C4-2B (cell line): ENCODE data around the gene PRKAR2B.

Source experiments
- ZFX ChIP-seq: fragments of 450-650 bp; IDR thresholded peaks from 2 replicates; pipeline ENCODE4 v1.6.1; 2017
- TF ChIP-seq, protein P1 (sequence below): fragments of 450-650 bp; conservative IDR thresholded peaks from 2 replicates; pipeline ENCODE4 v1.5.1; 2017; ENCODE audit warnings: mild to moderate bottlenecking

DNA sequence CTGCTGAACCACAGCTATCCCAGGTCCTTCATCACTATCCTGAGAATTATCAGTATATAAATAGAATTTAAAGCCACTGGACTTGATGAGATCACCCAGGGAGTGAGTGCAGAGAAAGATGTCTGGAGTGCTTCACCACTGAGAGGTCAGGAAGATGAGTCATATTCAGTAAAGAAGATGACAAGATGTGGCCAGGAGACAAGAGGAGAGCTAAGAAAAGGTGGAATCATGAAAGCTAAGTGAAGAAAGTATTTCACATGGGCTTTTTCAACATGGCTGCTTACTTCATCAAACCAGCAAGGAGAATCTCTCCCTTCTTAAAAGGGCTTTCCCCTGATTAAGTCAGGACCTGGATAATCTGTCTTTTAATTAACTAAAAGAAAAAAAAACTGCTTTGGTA is 9.1 kb upstream of the PRKAR2B start:
- TF ChIP-seq, protein P1, sequence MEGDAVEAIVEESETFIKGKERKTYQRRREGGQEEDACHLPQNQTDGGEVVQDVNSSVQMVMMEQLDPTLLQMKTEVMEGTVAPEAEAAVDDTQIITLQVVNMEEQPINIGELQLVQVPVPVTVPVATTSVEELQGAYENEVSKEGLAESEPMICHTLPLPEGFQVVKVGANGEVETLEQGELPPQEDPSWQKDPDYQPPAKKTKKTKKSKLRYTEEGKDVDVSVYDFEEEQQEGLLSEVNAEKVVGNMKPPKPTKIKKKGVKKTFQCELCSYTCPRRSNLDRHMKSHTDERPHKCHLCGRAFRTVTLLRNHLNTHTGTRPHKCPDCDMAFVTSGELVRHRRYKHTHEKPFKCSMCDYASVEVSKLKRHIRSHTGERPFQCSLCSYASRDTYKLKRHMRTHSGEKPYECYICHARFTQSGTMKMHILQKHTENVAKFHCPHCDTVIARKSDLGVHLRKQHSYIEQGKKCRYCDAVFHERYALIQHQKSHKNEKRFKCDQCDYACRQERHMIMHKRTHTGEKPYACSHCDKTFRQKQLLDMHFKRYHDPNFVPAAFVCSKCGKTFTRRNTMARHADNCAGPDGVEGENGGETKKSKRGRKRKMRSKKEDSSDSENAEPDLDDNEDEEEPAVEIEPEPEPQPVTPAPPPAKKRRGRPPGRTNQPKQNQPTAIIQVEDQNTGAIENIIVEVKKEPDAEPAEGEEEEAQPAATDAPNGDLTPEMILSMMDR: no peak
- TF ChIP-seq ZFX: no peak
